ENCODE measurements around the gene PRR19. TPM values are rescaled to one million over a fixed set of nuclear protein-coding genes. Genes with fewer than 3 reads are reported as not detected.

The PRR19 gene
- total RNA-seq, 4 donors from 2014 or later, result 0.27 to 0.45 TPM; not detected in 2

- Histone ChIP-seq H3K27me3 (peaks cover 13% of the 10 kb centered on the region), H3K27ac (peak within 1 kb of the TSS in 2 of 3 donors; percentile 43 to 49), H3K4me3 (replicated peaks in 1 of 3) (peak within 1 kb of the TSS; percentile 76 to 89 (median 83)), H3K4me1 (peaks cover 25 to 33% of the 10 kb centered on the region in 2 donors), H3K36me3 (no peaks in the 10 kb centered on the region), H3K9me3 (no peaks in the 10 kb centered on the region)
- TF ChIP-seq POLR2A (IDR thresholded peaks at IDR 0.05) (peak in 1 of 2 donors; percentile 69), CTCF (IDR thresholded peaks at IDR 0.05) (peak in 4 of 6 experiments; percentile 47 to 89 (median 87))
- intact Hi-C loops (cut with DNase I), result no loop called here
- 0% methylated on average over 12 to 16 of the region's 45 CpGs for WGBS, 2 donors
- DNase-seq, result peak; percentile 97 to 98
Measured at GRCh38 chr19:42325308-42325895, 23.5 kb downstream of the PRR19 start, which contains the start of gene MEGF8. TSS of gene MEGF8 (plus strand) at chr19:42325635. CDS start at chr19:42326244, 609 bp downstream.

DNA sequence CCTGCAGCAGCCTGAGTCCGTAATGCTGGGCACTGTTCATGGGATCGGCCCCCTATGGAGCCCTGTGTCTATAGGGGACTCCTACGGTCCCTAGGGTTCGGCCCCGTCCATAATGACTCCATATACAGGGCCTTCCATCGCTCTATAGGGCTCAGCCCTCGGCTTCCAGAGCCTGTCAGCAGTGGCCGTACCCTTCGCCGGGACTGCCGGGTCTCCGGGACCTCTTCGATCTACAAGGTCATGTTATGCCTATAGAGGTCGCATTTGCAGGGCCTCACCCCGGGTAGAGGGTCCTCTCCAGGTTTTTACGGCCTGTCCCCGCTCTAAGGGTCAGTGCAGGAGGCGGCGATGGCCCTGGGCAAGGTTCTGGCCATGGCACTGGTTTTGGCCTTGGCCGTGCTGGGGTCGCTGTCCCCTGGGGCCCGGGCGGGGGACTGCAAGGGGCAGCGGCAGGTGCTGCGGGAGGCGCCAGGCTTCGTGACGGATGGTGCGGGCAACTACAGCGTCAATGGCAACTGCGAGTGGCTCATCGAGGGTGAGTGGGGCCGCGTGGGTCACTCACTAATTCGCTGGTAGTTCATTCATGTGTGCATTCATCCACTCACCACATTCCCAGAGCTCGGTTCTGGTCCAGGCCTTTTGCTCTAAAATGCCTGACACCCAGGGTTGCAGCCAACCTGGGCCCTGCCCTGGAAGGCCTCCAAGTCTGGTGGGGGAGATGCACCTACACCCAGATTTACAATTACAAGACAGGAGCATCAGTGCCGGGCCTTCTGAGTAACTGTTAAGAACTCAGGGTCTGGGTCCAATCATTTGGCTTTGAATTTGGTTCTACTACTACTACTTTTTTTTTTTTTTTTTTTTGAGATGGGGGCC lies 24.2 kb downstream of the PRR19 start:
- DNase-seq, result peak; percentile 10 to 12
- TF ChIP-seq POLR2A (IDR thresholded peaks at IDR 0.05) (no peak), CTCF (IDR thresholded peaks at IDR 0.05) (no peak)
- 7 to 39% methylated on average over 2 to 19 of the region's 37 CpGs for WGBS, 2 donors
- Histone ChIP-seq H3K9me3 (no peaks in the 10 kb centered on the region), H3K27me3 (peaks cover 13% of the 10 kb centered on the region), H3K27ac (peak overlapping the region in 2 of 3 donors; percentile 43 to 49), H3K4me1 (peaks cover 25 to 33% of the 10 kb centered on the region in 2 donors), H3K36me3 (no peaks in the 10 kb centered on the region), H3K4me3 (replicated peaks in 1 of 3) (peak overlapping the region; percentile 76 to 89 (median 83))
- intact Hi-C loops (cut with DNase I), result no loop called here

GRCh38 chr19:42326969-42327368 lies 25.0 kb downstream of the PRR19 start:
- peaks cover 25 to 33% of the 10 kb centered on the region in 2 donors for H3K4me1 ChIP-seq
- H3K27ac ChIP-seq, result no peak overlapping the region
- H3K27me3 ChIP-seq, result peaks cover 13% of the 10 kb centered on the region
- DNase-seq, result no peak
- no peaks in the 10 kb centered on the region for H3K36me3 ChIP-seq
- intact Hi-C loops (cut with DNase I), result no loop called here
- TF ChIP-seq POLR2A (IDR thresholded peaks at IDR 0.05), result no peak
- no peak for TF ChIP-seq CTCF (IDR thresholded peaks at IDR 0.05)
- H3K4me3 ChIP-seq (replicated peaks in 1 of 3), result no peak overlapping the region
- no peaks in the 10 kb centered on the region for H3K9me3 ChIP-seq

DNA sequence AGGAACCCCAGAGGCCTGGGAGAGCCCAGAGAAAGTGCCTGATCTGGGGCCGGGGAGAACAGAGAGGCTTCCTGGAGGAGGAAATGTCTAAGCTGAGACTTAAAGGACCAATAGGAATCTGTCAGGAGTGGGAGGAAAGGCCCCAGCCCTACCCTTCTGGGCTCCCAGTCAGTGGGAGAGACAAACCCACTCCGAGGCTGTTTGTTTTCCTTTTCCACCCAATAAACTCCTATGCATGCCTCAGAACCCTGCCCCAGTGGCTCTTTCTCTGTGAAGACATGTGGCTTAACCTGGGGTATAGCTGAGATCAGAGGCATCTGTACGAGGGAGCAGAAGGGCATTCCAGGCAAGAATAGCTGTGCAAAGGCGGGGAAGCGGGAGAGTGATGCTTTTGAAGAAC lies 25.4 kb downstream of the PRR19 start:
- no peak for DNase-seq
- H3K27me3 ChIP-seq, result peaks cover 13% of the 10 kb centered on the region
- no peak overlapping the region for H3K4me3 ChIP-seq (replicated peaks in 1 of 3)
- H3K4me1 ChIP-seq, result peaks cover 25 to 33% of the 10 kb centered on the region in 2 donors
- H3K9me3 ChIP-seq, result no peaks in the 10 kb centered on the region
- intact Hi-C loops (cut with DNase I), result no loop called here
- H3K27ac ChIP-seq, result no peak overlapping the region
- 91 to 93% methylated on average over 5 of the region's 5 CpGs for WGBS, 2 donors
- TF ChIP-seq CTCF (IDR thresholded peaks at IDR 0.05), result no peak
- no peak for TF ChIP-seq POLR2A (IDR thresholded peaks at IDR 0.05)
- H3K36me3 ChIP-seq, result no peaks in the 10 kb centered on the region

DNA sequence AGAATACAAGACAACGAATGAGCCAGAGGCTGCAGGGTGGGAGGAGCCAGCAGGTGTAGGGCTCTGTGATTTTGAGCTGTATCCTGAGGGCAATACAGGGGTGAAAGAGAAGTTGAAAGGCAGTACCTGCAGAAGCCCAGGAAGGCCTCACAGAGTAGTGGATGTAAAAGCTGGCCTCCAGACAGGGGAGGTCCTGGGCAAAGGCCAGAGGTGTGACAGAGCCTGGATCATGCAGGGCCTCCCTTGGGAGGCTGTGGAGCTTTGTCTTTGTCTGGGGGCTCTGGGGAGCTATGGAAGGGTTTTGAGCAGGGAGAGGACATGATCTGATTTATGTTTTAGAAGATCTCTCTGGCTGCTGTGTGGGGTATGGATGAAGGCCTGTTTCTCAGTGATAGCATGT lies 26.2 kb downstream of the PRR19 start:
- Histone ChIP-seq H3K9me3 (no peaks in the 10 kb centered on the region), H3K4me3 (replicated peaks in 1 of 3) (no peak overlapping the region), H3K27ac (no peak overlapping the region), H3K27me3 (peaks cover 13% of the 10 kb centered on the region), H3K36me3 (no peaks in the 10 kb centered on the region), H3K4me1 (peaks cover 25 to 33% of the 10 kb centered on the region in 2 donors)
- WGBS, 2 donors, result 22 to 24% methylated on average over 1 of the region's 1 CpG
- no peak for TF ChIP-seq POLR2A (IDR thresholded peaks at IDR 0.05)
- no peak for TF ChIP-seq CTCF (IDR thresholded peaks at IDR 0.05)
- intact Hi-C loops (cut with DNase I), result no loop called here
- DNase-seq, result no peak
